GM12872 (cell line): ENCODE measurements around the gene TINCR.

Source experiments
- CTCF ChIP-seq: IDR thresholded peaks from 3 replicates; pipeline ENCODE4 v1.5.1; 2011; ENCODE audit warnings: low read depth, mild to moderate bottlenecking, low read length, moderate library complexity; ENCODE audit not compliant: insufficient read depth

The TINCR gene

GRCh38 chr19:5524081-5524480 lies 43.7 kb downstream of the TINCR start:
- no peak for TF ChIP-seq CTCF

GRCh38 chr19:5522106-5522505 lies 45.6 kb downstream of the TINCR start:
- no peak for TF ChIP-seq CTCF

GRCh38 chr19:5520501-5520900 lies 47.3 kb downstream of the TINCR start:
- no peak for TF ChIP-seq CTCF

- TF ChIP-seq CTCF: no peak
Measured at GRCh38 chr19:5519076-5519475, 48.7 kb downstream of the TINCR start.

- peak; percentile 43; the same call in 2 of the 3 replicates for TF ChIP-seq CTCF
Measured at GRCh38 chr19:5515737-5516136, 52.0 kb downstream of the TINCR start.

- no peak for TF ChIP-seq CTCF
Measured at GRCh38 chr19:5514001-5514400, 53.8 kb downstream of the TINCR start.

GRCh38 chr19:5512715-5513114 lies 55.0 kb downstream of the TINCR start:
- no peak for TF ChIP-seq CTCF
